ENCODE measurements around the gene LRRC75B.

DNA sequence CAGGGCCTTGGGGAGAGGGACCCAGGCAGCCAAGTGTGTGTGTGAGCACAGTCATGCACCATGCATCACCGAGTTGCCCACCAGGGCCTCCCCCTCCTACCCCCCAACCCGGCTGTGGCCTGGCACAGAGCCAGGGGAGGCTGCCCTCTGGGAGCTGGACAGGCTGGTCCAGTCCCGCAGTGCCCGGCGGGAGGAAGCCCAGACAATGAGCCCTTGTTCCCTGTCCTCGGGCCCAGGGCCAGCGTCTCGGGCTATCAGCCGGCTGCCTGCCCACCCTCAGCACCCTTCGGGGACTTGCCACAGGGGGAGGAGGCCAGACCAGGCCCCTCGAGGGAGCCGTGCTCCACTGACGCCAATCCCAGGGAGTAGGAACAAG, 4.5 kb downstream of the LRRC75B start:
- TF ChIP-seq NBN (conservative IDR thresholded peaks at IDR 0.05): no peak
- TF ChIP-seq ZNF550 (CRISPR knock-in tag; IDR thresholded peaks at IDR 0.05; ENCODE audit: borderline replicate concordance): no peak
- no peak for TF ChIP-seq CREM (IDR thresholded peaks at IDR 0.05)
- TF ChIP-seq CREM (CRISPR knock-in tag; IDR thresholded peaks at IDR 0.05): no peak

All from HepG2 (cell line).